ENCODE results near the gene PTPN6. TPM values are rescaled to one million over a fixed set of nuclear protein-coding genes. Genes with fewer than 3 reads are reported as not detected.
A peak's percentile ranks its signal among the peaks of the same experiment; 100 is the strongest.

Gene PTPN6
- total and polyA plus RNA-seq, 4 experiments from 2014 or later, result 126 to 325 (median 194) TPM

- no peak for DNase-seq
- H3K27me3 Mint-ChIP-seq, result no peaks in the 10 kb centered on the region
- intact Hi-C loops (cut with micrococcal nuclease), result no loop called here
- Histone ChIP-seq H3K36me3 (ENCODE audit: insufficient read depth, low read length) (no peaks in the 10 kb centered on the region), H3K4me1 (ENCODE audit: insufficient read depth, low read length) (peaks cover 23% of the 10 kb centered on the region), H3K9me3 (ENCODE audit: control insufficient read depth in 1 of 2, low read length in 2 of 2) (no peaks in the 10 kb centered on the region), H3K27ac (ENCODE audit: low read depth, low read length) (no peak overlapping the region), H3K4me3 (ENCODE audit: low read length in 2 of 2) (no peak overlapping the region), H3K27me3 (ENCODE audit: insufficient read depth, low read length) (no peaks in the 10 kb centered on the region)
- CTCF ChIA-PET (ENCODE audit: partially characterized antibody), result interaction anchor here (0.7 to 1.6 kb wide), 6 partner anchors 17 to 76 kb away, joined by 3 to 5 read pairs (median 4); partner anchors contain the start of gene SPSB2
- peaks cover 4 to 22% (median 15%) of the 10 kb centered on the region in 4 donors for H3K4me1 Mint-ChIP-seq
- H3K9me3 Mint-ChIP-seq, result peaks cover 0 to 3% (median 0%) of the 10 kb centered on the region in 8 donors
- POLR2A ChIA-PET (ENCODE audit: partially characterized antibody), result interaction anchor here (1.2 to 1.8 kb wide), 3 partner anchors 18 to 60 kb away, joined by 4 to 8 read pairs (median 7); partner anchors contain the start of gene SPSB2
- H3K36me3 Mint-ChIP-seq, result peaks cover 0 to under 1% of the 10 kb centered on the region in 2 donors
- no peak overlapping the region for H3K4me3 Mint-ChIP-seq
- H3K27ac Mint-ChIP-seq, result peak overlapping the region in 1 of 7 donors; percentile 82
These were observed 41.6 kb upstream of the PTPN6 start for GRCh38 chr12:6909421-6910145.

DNA sequence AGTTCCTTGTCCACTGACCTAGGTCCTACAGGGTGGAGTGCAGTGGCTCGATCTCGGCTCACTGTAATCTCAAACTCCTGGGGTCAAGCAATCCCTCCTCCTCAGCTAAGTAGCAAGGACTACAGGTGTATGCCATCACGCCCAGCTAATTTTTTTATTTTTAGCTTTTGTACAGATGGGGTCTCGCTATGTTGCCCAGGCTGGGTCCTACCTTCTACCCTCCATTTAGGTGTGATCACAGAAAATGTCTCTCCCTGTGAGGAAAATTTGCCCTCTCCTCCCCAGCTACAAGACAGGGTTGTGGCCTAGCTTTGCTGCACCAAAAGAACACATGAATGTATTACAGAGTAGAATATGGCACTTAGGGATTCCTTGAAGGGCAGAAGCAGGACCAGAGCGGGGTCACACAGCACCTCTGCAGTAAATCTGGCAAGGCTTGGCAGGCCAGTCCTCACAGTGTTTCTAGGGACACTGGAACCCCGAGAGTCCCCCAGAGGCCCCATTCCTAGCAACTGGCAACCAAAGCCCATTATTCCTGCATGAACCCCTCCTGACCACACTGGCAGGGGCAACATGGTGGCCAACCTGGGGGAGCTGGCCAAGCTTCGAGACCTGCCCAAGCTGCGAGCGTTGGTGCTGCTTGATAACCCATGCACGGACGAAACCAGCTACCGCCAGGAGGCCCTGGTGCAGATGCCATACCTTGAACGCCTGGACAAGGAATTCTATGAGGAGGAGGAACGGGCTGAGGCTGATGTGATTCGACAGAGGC lies 38.8 kb upstream of the PTPN6 start:
- Histone ChIP-seq H3K27ac (ENCODE audit: low read depth, low read length) (no peak overlapping the region), H3K4me1 (ENCODE audit: insufficient read depth, low read length) (peaks cover 29% of the 10 kb centered on the region), H3K4me3 (ENCODE audit: low read length in 2 of 2) (no peak overlapping the region), H3K36me3 (ENCODE audit: insufficient read depth, low read length) (peaks cover 9% of the 10 kb centered on the region), H3K9me3 (ENCODE audit: control insufficient read depth in 1 of 2, low read length in 2 of 2) (no peaks in the 10 kb centered on the region), H3K27me3 (ENCODE audit: insufficient read depth, low read length) (no peaks in the 10 kb centered on the region)
- POLR2A ChIA-PET (ENCODE audit: partially characterized antibody), result interaction anchor here (0.7 to 6.8 kb wide), 10 partner anchors 7 to 106 kb away, joined by 3 to 58 read pairs (median 29); partner anchors contain the start of genes ATN1, C12orf57, LPCAT3 and LRRC23
- Mint-ChIP-seq H3K9me3 (peaks cover 0 to 3% (median 0%) of the 10 kb centered on the region in 8 donors), H3K36me3 (peaks cover 7 to 18% of the 10 kb centered on the region in 2 donors), H3K27me3 (no peaks in the 10 kb centered on the region), H3K4me1 (peaks cover 10 to 40% (median 26%) of the 10 kb centered on the region in 4 donors), H3K4me3 (peak overlapping the region in 6 of 8 donors; percentile 24 to 81 (median 70)), H3K27ac (peak overlapping the region; percentile 41 to 96 (median 93))
- CTCF ChIA-PET (ENCODE audit: partially characterized antibody), result interaction anchor here (0.9 to 5.7 kb wide), 10 partner anchors 10 to 196 kb away, joined by 3 to 44 read pairs (median 4); no protein-coding TSS in a partner anchor
- intact Hi-C loops (cut with micrococcal nuclease), result no loop called here
- no peak for DNase-seq

- Histone ChIP-seq H3K27me3 (ENCODE audit: insufficient read depth, low read length) (no peaks in the 10 kb centered on the region), H3K36me3 (ENCODE audit: insufficient read depth, low read length) (peaks cover 10% of the 10 kb centered on the region), H3K4me1 (ENCODE audit: insufficient read depth, low read length) (peaks cover 29% of the 10 kb centered on the region), H3K27ac (ENCODE audit: low read depth, low read length) (peak within 1 kb of the TSS; percentile 77), H3K4me3 (ENCODE audit: low read length in 2 of 2) (peak within 1 kb of the TSS; percentile 69 to 76), H3K9me3 (ENCODE audit: control insufficient read depth in 1 of 2, low read length in 2 of 2) (no peaks in the 10 kb centered on the region)
- POLR2A ChIA-PET (ENCODE audit: partially characterized antibody), result interaction anchor here (0.6 to 6.8 kb wide), 22 partner anchors 9 to 275 kb away, joined by 3 to 58 read pairs (median 6); partner anchors contain the start of genes ATN1, C12orf57, C1RL and CDCA3
- Mint-ChIP-seq H3K4me1 (peaks cover 12 to 44% (median 27%) of the 10 kb centered on the region in 4 donors), H3K9me3 (peaks cover 0 to 3% (median 0%) of the 10 kb centered on the region in 8 donors), H3K4me3 (peak within 1 kb of the TSS; percentile 90 to 98 (median 96)), H3K27ac (peak within 1 kb of the TSS; percentile 88 to 98 (median 96)), H3K36me3 (peaks cover 10 to 27% of the 10 kb centered on the region in 2 donors), H3K27me3 (no peaks in the 10 kb centered on the region)
- DNase-seq, result peak; percentile 83 to 93 (median 85)
- intact Hi-C loops (cut with micrococcal nuclease), result loop anchor here (1.0 kb wide), 5 partner anchors 10 to 41 kb away; partner anchors contain the start of genes C12orf57, LRRC23 and SPSB2
- CTCF ChIA-PET (ENCODE audit: partially characterized antibody), result interaction anchor here (0.7 to 5.7 kb wide), 6 partner anchors 9 to 45 kb away, joined by 3 to 44 read pairs (median 4); partner anchors contain the start of gene SPSB2
These were observed 36.8 kb upstream of the PTPN6 start, which contains the start of gene ENO2 for GRCh38 chr12:6914246-6914946. TSS of gene ENO2 (plus strand) at chr12:6914580. CDS start at chr12:6915833, 1,253 bp downstream.

- Histone ChIP-seq H3K27ac (ENCODE audit: low read depth, low read length) (peak overlapping the region; percentile 77), H3K36me3 (ENCODE audit: insufficient read depth, low read length) (peaks cover 17% of the 10 kb centered on the region), H3K9me3 (ENCODE audit: control insufficient read depth in 1 of 2, low read length in 2 of 2) (no peaks in the 10 kb centered on the region), H3K4me3 (ENCODE audit: low read length in 2 of 2) (peak overlapping the region; percentile 69 to 76), H3K4me1 (ENCODE audit: insufficient read depth, low read length) (peaks cover 29% of the 10 kb centered on the region), H3K27me3 (ENCODE audit: insufficient read depth, low read length) (no peaks in the 10 kb centered on the region)
- Mint-ChIP-seq H3K27ac (peak overlapping the region; percentile 88 to 98 (median 96)), H3K4me1 (peaks cover 13 to 47% (median 27%) of the 10 kb centered on the region in 4 donors), H3K4me3 (peak overlapping the region; percentile 90 to 98 (median 96)), H3K36me3 (peaks cover 18 to 35% of the 10 kb centered on the region in 2 donors), H3K9me3 (peaks cover 0 to 5% (median 0%) of the 10 kb centered on the region in 8 donors), H3K27me3 (no peaks in the 10 kb centered on the region)
- ChIA-PET POLR2A (ENCODE audit: partially characterized antibody) (interaction anchor here (0.7 to 6.8 kb wide), 17 partner anchors 10 to 226 kb away, joined by 3 to 58 read pairs (median 14); partner anchors contain the start of genes ATN1, C12orf57, C1RL and CDCA3), CTCF (ENCODE audit: partially characterized antibody) (interaction anchor here (1.0 to 5.7 kb wide), 5 partner anchors 8 to 46 kb away, joined by 3 to 44 read pairs (median 4); partner anchors contain the start of gene SPSB2)
- intact Hi-C loops (cut with micrococcal nuclease), result loop anchor here (1.0 kb wide), 5 partner anchors 9 to 42 kb away; partner anchors contain the start of genes C12orf57, LRRC23 and SPSB2
- DNase-seq, result peak in 1 of 5 donors; percentile 61
These were observed 36.0 kb upstream of the PTPN6 start for GRCh38 chr12:6914947-6915788.

DNA sequence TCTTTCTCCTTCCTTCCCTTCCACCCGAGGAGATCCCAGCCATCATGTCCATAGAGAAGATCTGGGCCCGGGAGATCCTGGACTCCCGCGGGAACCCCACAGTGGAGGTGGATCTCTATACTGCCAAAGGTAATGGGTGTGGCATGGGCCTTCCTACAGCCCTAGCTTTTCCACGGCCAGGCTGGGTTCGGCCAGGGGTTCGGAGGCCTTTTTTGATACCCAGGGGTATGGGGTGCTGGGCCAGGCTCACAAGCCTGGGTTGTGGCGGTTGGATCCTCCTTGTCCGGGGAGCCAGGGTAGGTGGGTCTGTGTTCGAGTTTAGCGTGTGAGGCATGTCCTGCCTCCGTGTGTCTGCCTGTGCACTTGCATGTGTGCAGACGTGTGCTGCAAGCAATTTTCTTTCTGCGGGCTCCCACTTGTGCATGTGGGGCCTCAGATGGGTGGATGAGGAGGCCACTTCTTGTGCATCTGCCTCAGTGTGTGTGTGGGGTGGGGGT lies 35.3 kb upstream of the PTPN6 start:
- peaks cover 18 to 35% of the 10 kb centered on the region in 2 donors for H3K36me3 Mint-ChIP-seq
- Histone ChIP-seq H3K4me1 (ENCODE audit: insufficient read depth, low read length) (peaks cover 29% of the 10 kb centered on the region), H3K4me3 (ENCODE audit: low read length in 2 of 2) (no peak overlapping the region), H3K9me3 (ENCODE audit: control insufficient read depth in 1 of 2, low read length in 2 of 2) (no peaks in the 10 kb centered on the region), H3K27me3 (ENCODE audit: insufficient read depth, low read length) (no peaks in the 10 kb centered on the region), H3K36me3 (ENCODE audit: insufficient read depth, low read length) (peaks cover 17% of the 10 kb centered on the region), H3K27ac (ENCODE audit: low read depth, low read length) (peak overlapping the region; percentile 77)
- H3K4me3 Mint-ChIP-seq, result peak overlapping the region; percentile 74 to 98 (median 96)
- peaks cover 0 to 5% (median 0%) of the 10 kb centered on the region in 8 donors for H3K9me3 Mint-ChIP-seq
- CTCF ChIA-PET (ENCODE audit: partially characterized antibody), result interaction anchor here (5.7 kb wide), 1 partner anchor 8 kb away, joined by 44 read pairs; no protein-coding TSS in a partner anchor
- H3K27ac Mint-ChIP-seq, result peak overlapping the region; percentile 25 to 97 (median 88)
- no peak for DNase-seq
- H3K27me3 Mint-ChIP-seq, result no peaks in the 10 kb centered on the region
- peaks cover 13 to 47% (median 27%) of the 10 kb centered on the region in 4 donors for H3K4me1 Mint-ChIP-seq
- intact Hi-C loops (cut with micrococcal nuclease), result no loop called here
- POLR2A ChIA-PET (ENCODE audit: partially characterized antibody), result interaction anchor here (0.7 to 6.8 kb wide), 14 partner anchors 11 to 227 kb away, joined by 3 to 58 read pairs (median 10); partner anchors contain the start of genes ATN1, C12orf57, C1RL and LRRC23

All from CD4-positive, alpha-beta memory T cell (primary cell).